ENCODE data around the gene GABRA4.

DNA sequence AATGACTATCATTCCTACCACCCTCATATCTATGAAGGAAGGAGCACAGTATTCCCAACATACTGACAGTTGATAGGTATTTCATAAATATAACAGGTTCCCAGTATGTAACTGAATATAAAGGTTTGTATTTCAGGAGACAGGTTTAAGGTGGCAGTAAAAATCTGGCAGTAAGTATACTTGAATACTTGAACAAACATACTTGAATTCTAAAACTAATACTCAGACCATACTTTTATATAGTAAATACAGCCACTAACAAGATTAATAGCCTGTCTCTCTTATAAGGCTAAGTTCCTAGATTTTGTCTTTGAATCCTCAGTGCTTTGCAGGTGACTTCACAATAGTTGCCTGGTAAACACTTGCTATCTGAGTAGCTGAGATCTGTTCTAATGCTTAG is 37.8 kb downstream of the GABRA4 start:
- TF ChIP-seq, protein P1, sequence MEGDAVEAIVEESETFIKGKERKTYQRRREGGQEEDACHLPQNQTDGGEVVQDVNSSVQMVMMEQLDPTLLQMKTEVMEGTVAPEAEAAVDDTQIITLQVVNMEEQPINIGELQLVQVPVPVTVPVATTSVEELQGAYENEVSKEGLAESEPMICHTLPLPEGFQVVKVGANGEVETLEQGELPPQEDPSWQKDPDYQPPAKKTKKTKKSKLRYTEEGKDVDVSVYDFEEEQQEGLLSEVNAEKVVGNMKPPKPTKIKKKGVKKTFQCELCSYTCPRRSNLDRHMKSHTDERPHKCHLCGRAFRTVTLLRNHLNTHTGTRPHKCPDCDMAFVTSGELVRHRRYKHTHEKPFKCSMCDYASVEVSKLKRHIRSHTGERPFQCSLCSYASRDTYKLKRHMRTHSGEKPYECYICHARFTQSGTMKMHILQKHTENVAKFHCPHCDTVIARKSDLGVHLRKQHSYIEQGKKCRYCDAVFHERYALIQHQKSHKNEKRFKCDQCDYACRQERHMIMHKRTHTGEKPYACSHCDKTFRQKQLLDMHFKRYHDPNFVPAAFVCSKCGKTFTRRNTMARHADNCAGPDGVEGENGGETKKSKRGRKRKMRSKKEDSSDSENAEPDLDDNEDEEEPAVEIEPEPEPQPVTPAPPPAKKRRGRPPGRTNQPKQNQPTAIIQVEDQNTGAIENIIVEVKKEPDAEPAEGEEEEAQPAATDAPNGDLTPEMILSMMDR (conservative IDR thresholded peaks at IDR 0.05): no peak
- TF ChIP-seq ZFX (IDR thresholded peaks at IDR 0.05): no peak

All from C4-2B (cell line).